Tibial nerve (tissue), 4 donors: ENCODE results near the gene BHLHE40. TPM values are rescaled to one million over a fixed set of nuclear protein-coding genes. Genes with fewer than 3 reads are reported as not detected.

Source experiments
- DNase-seq, 2 donors: peaks; one replicate each; pipeline ENCODE4 v3.0.0-alpha.2; 2019; ENCODE audit warnings: low spot score in 2 of 2
- H3K27ac ChIP-seq, 4 donors: fragments of 200-600 bp; sonication (generic) in 3 of 4; one replicate each; pipeline ENCODE4 v1.5.1; 2017 to 2019; ENCODE audit warnings: mild to moderate bottlenecking in 1 of 4
- H3K27me3 ChIP-seq, 2 donors: fragments of 200-600 bp; sonication (generic) in 1 of 2; one replicate each; pipeline versions ENCODE4 v1.5.1 to v1.6.0; 2017 to 2019
- H3K36me3 ChIP-seq, 3 donors: fragments of 200-600 bp; sonication (generic); one replicate each; pipeline ENCODE4 v1.5.1; 2018 to 2019
- H3K4me1 ChIP-seq, 4 donors: fragments of 200-600 bp; sonication (generic) in 3 of 4; one replicate each; pipeline ENCODE4 v1.5.1; 2017 to 2019
- H3K4me3 ChIP-seq, 4 donors: fragments of 200-600 bp; sonication (generic) in 3 of 4; one replicate each; pipeline ENCODE4 v1.5.1; 2017 to 2019; ENCODE audit warnings: mild to moderate bottlenecking in 1 of 4, moderate library complexity in 1 of 4
- H3K9me3 ChIP-seq, 4 donors: fragments of 200-600 bp; sonication (generic) in 3 of 4; one replicate each; pipeline ENCODE4 v1.5.1; 2017 to 2019
- CTCF ChIP-seq, 5 experiments: fragments of 200-600 bp in 3 of 5; fragments of 450-650 bp in 2 of 5; sonication (generic) in 3 of 5; IDR thresholded peaks; one replicate each; pipeline ENCODE4 v1.5.1; 2016 to 2019; ENCODE audit warnings: antibody characterized with exemption in 5 of 5, mild to moderate bottlenecking in 3 of 5, moderate library complexity in 2 of 5
- EP300 ChIP-seq, 2 donors: sonication (generic); formaldehyde crosslinking; IDR thresholded peaks; one replicate each; pipeline ENCODE4 v1.6.1; 2017; ENCODE audit warnings: antibody characterized with exemption in 2 of 2, mild to moderate bottlenecking in 1 of 2
- POLR2A ChIP-seq, 2 donors: fragments of 450-650 bp; IDR thresholded peaks; one replicate each; pipeline ENCODE4 v1.6.1; 2017; ENCODE audit warnings: antibody characterized with exemption in 2 of 2, mild to moderate bottlenecking in 2 of 2, moderate library complexity in 2 of 2
- WGBS, 2 donors: methylation state at CpG; one replicate each; pipeline ENCODE4 v1.1.5; 2018; 5-methylcytosine and 5-hydroxymethylcytosine counted together
- total RNA-seq, 4 donors: library from RNA; depleted of rRNA; stranded (reverse); fragments of >200 nt; gene quantifications; one replicate each; pipeline ENCODE4 v1.1.0, GENCODE V29; 2016

Gene BHLHE40
- total RNA-seq, 4 donors from 2014 or later = 44.1 to 61.4 (median 53.7) TPM

- Histone ChIP-seq H3K27me3 (no peaks in the 10 kb centered on the region), H3K4me1 (no peaks in the 10 kb centered on the region), H3K9me3 (no peaks in the 10 kb centered on the region), H3K36me3 (no peaks in the 10 kb centered on the region), H3K27ac (no peak overlapping the region), H3K4me3 (no peak overlapping the region)
- TF ChIP-seq POLR2A (IDR thresholded peaks at IDR 0.05) = no peak
- no peak for TF ChIP-seq EP300 (IDR thresholded peaks at IDR 0.05)
- TF ChIP-seq CTCF (IDR thresholded peaks at IDR 0.05) = no peak
- 67 to 78% methylated on average over 3 of the region's 3 CpGs for WGBS, 2 donors
- no peak for DNase-seq
These were observed 40.8 kb upstream of the BHLHE40 start for GRCh38 chr3:4938281-4938982.

GRCh38 chr3:4939276-4939675 lies 40.0 kb upstream of the BHLHE40 start:
- Histone ChIP-seq H3K9me3 (no peaks in the 10 kb centered on the region), H3K36me3 (no peaks in the 10 kb centered on the region), H3K4me3 (no peak overlapping the region), H3K4me1 (no peaks in the 10 kb centered on the region), H3K27ac (no peak overlapping the region), H3K27me3 (no peaks in the 10 kb centered on the region)
- 86 to 90% methylated on average over 3 of the region's 3 CpGs for WGBS, 2 donors
- no peak for DNase-seq
- TF ChIP-seq EP300 (IDR thresholded peaks at IDR 0.05) = no peak
- no peak for TF ChIP-seq CTCF (IDR thresholded peaks at IDR 0.05)
- no peak for TF ChIP-seq POLR2A (IDR thresholded peaks at IDR 0.05)

GRCh38 chr3:4940985-4941384 lies 38.3 kb upstream of the BHLHE40 start:
- no peaks in the 10 kb centered on the region for H3K36me3 ChIP-seq

GRCh38 chr3:4943549-4943948 lies 35.7 kb upstream of the BHLHE40 start:
- Histone ChIP-seq H3K36me3 (no peaks in the 10 kb centered on the region), H3K4me1 (peaks cover 0 to 7% (median 0%) of the 10 kb centered on the region in 4 donors), H3K27ac (no peak overlapping the region), H3K4me3 (no peak overlapping the region), H3K9me3 (no peaks in the 10 kb centered on the region), H3K27me3 (no peaks in the 10 kb centered on the region)
- DNase-seq = no peak
- TF ChIP-seq POLR2A (IDR thresholded peaks at IDR 0.05) (no peak), EP300 (IDR thresholded peaks at IDR 0.05) (no peak), CTCF (IDR thresholded peaks at IDR 0.05) (no peak)
- 100% methylated on average over 1 of the region's 1 CpG for WGBS, 2 donors

More at GRCh38 chr3:4940985-4941384, 38.3 kb upstream of the BHLHE40 start:
- Histone ChIP-seq H3K27me3 (no peaks in the 10 kb centered on the region), H3K9me3 (no peaks in the 10 kb centered on the region), H3K4me3 (no peak overlapping the region), H3K27ac (no peak overlapping the region), H3K4me1 (no peaks in the 10 kb centered on the region)
- TF ChIP-seq CTCF (IDR thresholded peaks at IDR 0.05) (no peak), EP300 (IDR thresholded peaks at IDR 0.05) (no peak), POLR2A (IDR thresholded peaks at IDR 0.05) (no peak)
- DNase-seq = no peak
- 96% methylated on average over 4 of the region's 4 CpGs for WGBS, 2 donors

GRCh38 chr3:4945324-4945723 lies 33.9 kb upstream of the BHLHE40 start:
- H3K4me1 ChIP-seq = peaks cover 0 to 25% (median 7%) of the 10 kb centered on the region in 4 donors
- H3K4me3 ChIP-seq = no peak overlapping the region
- 91 to 93% methylated on average over 10 of the region's 10 CpGs for WGBS, 2 donors
- no peaks in the 10 kb centered on the region for H3K36me3 ChIP-seq
- no peaks in the 10 kb centered on the region for H3K27me3 ChIP-seq
- DNase-seq = no peak
- no peak overlapping the region for H3K27ac ChIP-seq
- no peaks in the 10 kb centered on the region for H3K9me3 ChIP-seq
- TF ChIP-seq EP300 (IDR thresholded peaks at IDR 0.05) = no peak
- no peak for TF ChIP-seq POLR2A (IDR thresholded peaks at IDR 0.05)
- no peak for TF ChIP-seq CTCF (IDR thresholded peaks at IDR 0.05)
